Mucosa of rectum (tissue), 2 donors: Measurements from ENCODE around the gene DDA1.
"Not testable (repeated sequence)": the region's sequence is repeated elsewhere in the genome, so short reads cannot be mapped to it uniquely, and the experiment has no call there.

ENCODE experiments used
- H3K27ac ChIP-seq, 2 donors: one replicate each; pipeline ENCODE4 v1.7.0; 2013; ENCODE audit warnings: inconsistent platforms in 2 of 2, low read depth in 2 of 2, low read length in 2 of 2
- H3K27me3 ChIP-seq, 2 donors: one replicate each; pipeline ENCODE4 v1.7.0; 2013; ENCODE audit warnings: low read length in 2 of 2; ENCODE audit not compliant: control insufficient read depth in 2 of 2, insufficient read depth in 2 of 2
- H3K36me3 ChIP-seq, 2 donors: one replicate each; pipeline ENCODE4 v1.7.0; 2013; ENCODE audit warnings: low read length in 2 of 2; ENCODE audit not compliant: control insufficient read depth in 2 of 2, insufficient read depth in 2 of 2
- H3K4me1 ChIP-seq, 2 donors: one replicate each; pipeline ENCODE4 v1.7.0; 2013; ENCODE audit warnings: low read length in 2 of 2, mild to moderate bottlenecking in 1 of 2; ENCODE audit not compliant: control insufficient read depth in 2 of 2, insufficient read depth in 2 of 2
- H3K4me3 ChIP-seq, 2 donors: one replicate each; pipeline ENCODE4 v1.7.0; 2013; ENCODE audit warnings: low read length in 2 of 2
- H3K9ac ChIP-seq, 2 donors: one replicate each; pipeline ENCODE4 v1.7.0; 2013; ENCODE audit warnings: low read length in 2 of 2, low read depth in 1 of 2, mild to moderate bottlenecking in 1 of 2
- H3K9me3 ChIP-seq, 2 donors: one replicate each; pipeline ENCODE4 v1.7.0; 2013; ENCODE audit warnings: low read length in 2 of 2; ENCODE audit not compliant: control insufficient read depth in 2 of 2
- donor health status: healthy.
- donor health status: Normal muscosa, but diverticular disease.

DDA1 gene

GRCh38 chr19:17359905-17360800 is 50.8 kb downstream of the DDA1 start:
- H3K36me3 ChIP-seq = no peaks in the 10 kb centered on the region
- no peaks in the 10 kb centered on the region for H3K4me1 ChIP-seq
- H3K27ac ChIP-seq = no peak overlapping the region
- no peaks in the 10 kb centered on the region for H3K9me3 ChIP-seq
- H3K27me3 ChIP-seq = no peaks in the 10 kb centered on the region
- no peak overlapping the region for H3K9ac ChIP-seq
- no peak overlapping the region for H3K4me3 ChIP-seq

- H3K36me3 ChIP-seq, H3K9ac ChIP-seq, H3K27me3 ChIP-seq, H3K9me3 ChIP-seq, H3K4me1 ChIP-seq, H3K27ac ChIP-seq, H3K4me3 ChIP-seq: not testable (repeated sequence)
Observed at GRCh38 chr19:17363852-17364605, 54.7 kb downstream of the DDA1 start.

- H3K27me3 ChIP-seq = no peaks in the 10 kb centered on the region
- H3K9ac ChIP-seq = no peak overlapping the region
- H3K4me1 ChIP-seq = peaks cover 0 to 2% of the 10 kb centered on the region in 2 donors
- no peak overlapping the region for H3K4me3 ChIP-seq
- no peak overlapping the region for H3K27ac ChIP-seq
- no peaks in the 10 kb centered on the region for H3K9me3 ChIP-seq
- H3K36me3 ChIP-seq = no peaks in the 10 kb centered on the region
Observed at GRCh38 chr19:17365361-17365760, 56.0 kb downstream of the DDA1 start.

GRCh38 chr19:17370026-17370587 is 60.7 kb downstream of the DDA1 start:
- Histone ChIP-seq H3K9me3 (no peaks in the 10 kb centered on the region), H3K4me1 (peaks cover 0 to 3% of the 10 kb centered on the region in 2 donors), H3K27me3 (no peaks in the 10 kb centered on the region), H3K9ac (no peak overlapping the region), H3K27ac (peak overlapping the region; percentile 19 to 49), H3K36me3 (no peaks in the 10 kb centered on the region), H3K4me3 (no peak overlapping the region)
